Sigmoid colon (tissue), 4 donors: ENCODE data around the gene RCOR2.

Experiments
- CTCF ChIP-seq, 4 experiments: fragments of 450-650 bp in 3 of 4; fragments of 200-600 bp in 1 of 4; IDR thresholded peaks; one replicate each; pipeline ENCODE4 v1.5.1; 2016 to 2019; ENCODE audit warnings: antibody characterized with exemption in 4 of 4, mild to moderate bottlenecking in 3 of 4, moderate library complexity in 2 of 4
- EP300 ChIP-seq, 4 donors: sonication (generic); formaldehyde crosslinking; IDR thresholded peaks; one replicate each; pipeline ENCODE4 v1.6.1; 2017; ENCODE audit warnings: antibody characterized with exemption in 4 of 4
- POLR2AphosphoS5 ChIP-seq, 4 donors: sonication (generic); formaldehyde crosslinking; IDR thresholded peaks; one replicate each; pipeline ENCODE4 v1.6.1; 2017; ENCODE audit warnings: antibody characterized with exemption in 4 of 4

- TF ChIP-seq EP300 (IDR thresholded peaks at IDR 0.05) (no peak), POLR2AphosphoS5 (IDR thresholded peaks at IDR 0.05) (no peak), CTCF (IDR thresholded peaks at IDR 0.05) (no peak)
These were observed 24.9 kb upstream of the RCOR2 start for GRCh38 chr11:63941901-63942300.
